ENCODE results near the gene METTL14.
A peak's percentile ranks its signal among the peaks of the same experiment; 100 is the strongest.
"Not testable (repeated sequence)": the region's sequence is repeated elsewhere in the genome, so short reads cannot be mapped to it uniquely, and the experiment has no call there.

METTL14 gene

DNA sequence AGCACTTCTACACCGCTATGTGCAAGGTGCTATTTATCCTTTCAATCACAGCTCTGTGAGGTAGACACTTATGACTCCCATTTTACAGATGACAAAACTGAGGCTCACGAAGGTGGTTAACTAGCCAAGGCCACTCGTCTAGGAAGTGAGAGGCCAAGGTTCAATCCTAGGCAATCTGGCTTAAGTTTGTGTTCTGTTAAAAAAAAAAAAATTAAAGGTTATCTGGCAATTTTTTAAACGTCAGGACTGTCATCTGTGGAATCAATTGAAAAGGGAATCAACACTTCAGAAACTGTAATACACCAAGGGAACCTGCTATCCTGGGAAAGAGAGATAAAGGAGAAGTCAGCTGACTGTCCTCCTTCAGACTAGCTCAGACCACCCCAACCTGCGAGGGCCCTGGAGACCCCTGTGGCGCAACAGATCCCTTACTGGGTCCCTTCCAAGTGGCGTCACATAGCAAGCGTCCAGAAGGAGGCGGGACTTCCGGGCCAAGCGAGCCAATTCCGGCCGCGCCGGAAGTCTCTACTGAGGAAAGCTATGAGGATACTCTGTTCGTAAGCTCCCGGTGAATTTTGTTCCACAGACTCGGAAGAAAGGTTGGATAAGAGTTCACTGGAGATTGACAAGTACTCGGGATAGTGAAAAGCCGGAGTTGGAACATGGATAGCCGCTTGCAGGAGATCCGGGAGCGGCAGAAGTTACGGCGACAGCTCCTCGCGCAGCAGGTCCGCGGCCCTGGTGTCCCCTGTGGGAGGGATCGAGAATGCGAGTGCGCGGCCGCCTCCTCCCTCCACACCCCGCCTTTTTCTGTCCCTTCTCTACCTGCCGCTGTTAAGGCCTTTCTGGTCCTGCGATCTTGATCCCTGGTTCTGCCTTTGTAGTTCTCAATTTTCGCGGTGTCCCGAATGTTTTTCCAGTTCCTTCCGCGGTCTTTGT, at the start of gene METTL14:
METTL14 (plus strand) TSS at position 520 of the 939 bp plus-strand sequence; CDS start at position 663, 143 bp downstream.
- no peak for TF ChIP-seq CTCF (IDR thresholded peaks at IDR 0.05; ENCODE audit: control insufficient read depth, insufficient read depth, low read depth, low read length, missing control alignments)
- peak within 1 kb of the TSS; percentile 84 for H3K4me3 ChIP-seq (ENCODE audit: control insufficient read depth, low read depth, low read length)
- DNase-seq (ENCODE audit: low read depth), result peak; percentile 52

GRCh38 chr4:118636126-118636525, 49.1 kb upstream of the METTL14 start:
- not testable (repeated sequence) for DNase-seq (ENCODE audit: low read depth); H3K4me3 ChIP-seq (ENCODE audit: control insufficient read depth, low read depth, low read length)

- not testable (repeated sequence) for DNase-seq (ENCODE audit: low read depth); H3K4me3 ChIP-seq (ENCODE audit: control insufficient read depth, low read depth, low read length)
- TF ChIP-seq CTCF (IDR thresholded peaks at IDR 0.05; ENCODE audit: control insufficient read depth, insufficient read depth, low read depth, low read length, missing control alignments), result peak; percentile 35
These were observed 20.5 kb upstream of the METTL14 start for GRCh38 chr4:118664665-118665064.

DNA sequence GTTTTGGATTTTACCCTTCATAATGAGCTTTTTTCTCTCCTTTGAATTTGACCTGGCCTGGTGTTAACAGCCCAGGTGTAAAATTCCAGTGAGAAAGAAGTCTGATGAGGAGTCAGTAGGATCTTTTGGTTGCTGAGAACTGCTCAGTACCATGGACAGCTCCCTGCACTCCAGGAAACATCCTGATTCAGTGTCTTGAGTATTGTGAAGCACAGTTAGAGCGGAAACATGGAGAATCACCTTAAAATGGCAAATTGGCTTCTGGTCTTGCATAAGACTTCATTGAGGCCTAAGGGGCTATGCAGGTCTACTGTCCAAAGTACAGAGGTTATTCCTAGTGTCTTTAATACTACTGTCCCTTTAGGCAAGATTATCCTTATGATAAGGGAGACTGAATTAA, 16.0 kb upstream of the METTL14 start:
- not testable (repeated sequence) for H3K4me3 ChIP-seq (ENCODE audit: control insufficient read depth, low read depth, low read length)
- peak; percentile 40 for DNase-seq (ENCODE audit: low read depth)

- not testable (repeated sequence) for H3K4me3 ChIP-seq (ENCODE audit: control insufficient read depth, low read depth, low read length); DNase-seq (ENCODE audit: low read depth)
These were observed 14.2 kb upstream of the METTL14 start for GRCh38 chr4:118670968-118671367.

DNA sequence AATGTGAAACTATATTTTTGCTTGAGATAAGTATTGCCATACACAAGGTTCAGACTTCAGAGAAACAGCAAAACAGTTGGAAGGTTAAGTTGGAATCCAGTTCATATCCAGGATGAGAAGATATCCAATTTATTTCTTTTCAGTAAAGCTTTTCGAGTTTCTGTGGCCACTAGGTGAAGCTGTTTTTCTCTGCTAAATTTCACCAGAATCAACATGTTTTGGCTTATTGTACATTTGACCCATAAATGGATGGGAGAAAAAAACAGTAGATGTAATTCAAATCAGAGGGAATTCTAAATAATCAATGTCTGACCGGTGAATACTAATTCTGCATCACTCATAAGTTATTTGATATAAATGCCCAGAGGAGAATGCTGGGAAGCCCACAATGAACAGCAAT, 9.1 kb upstream of the METTL14 start:
- TF ChIP-seq CTCF (IDR thresholded peaks at IDR 0.05; ENCODE audit: control insufficient read depth, insufficient read depth, low read depth, low read length, missing control alignments), result peak; percentile 25
- no peak overlapping the region for H3K4me3 ChIP-seq (ENCODE audit: control insufficient read depth, low read depth, low read length)
- no peak for DNase-seq (ENCODE audit: low read depth)

DNA sequence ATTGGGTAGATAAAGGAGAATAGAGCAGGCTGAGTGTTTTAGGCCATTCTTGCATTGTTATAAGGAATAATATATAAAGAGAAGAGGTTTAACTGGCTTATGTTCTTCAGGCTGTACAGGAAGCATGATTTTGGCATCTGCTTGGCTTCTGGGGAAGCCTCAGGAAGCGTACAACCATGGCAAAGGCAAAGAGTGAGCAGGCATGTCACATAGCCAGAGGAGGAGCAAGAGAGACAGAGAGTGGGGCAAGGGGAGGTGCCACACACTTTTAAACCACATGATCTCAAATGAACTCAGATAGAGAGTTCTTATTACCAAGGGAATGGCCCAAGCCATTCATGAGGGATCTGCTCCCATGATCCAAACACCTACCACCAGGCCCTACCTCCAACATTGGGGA, 4.4 kb upstream of the METTL14 start:
- H3K4me3 ChIP-seq (ENCODE audit: control insufficient read depth, low read depth, low read length), result no peak overlapping the region
- no peak for DNase-seq (ENCODE audit: low read depth)
- TF ChIP-seq CTCF (IDR thresholded peaks at IDR 0.05; ENCODE audit: control insufficient read depth, insufficient read depth, low read depth, low read length, missing control alignments), result no peak

- DNase-seq (ENCODE audit: low read depth), result peak; percentile 7
- TF ChIP-seq CTCF (IDR thresholded peaks at IDR 0.05; ENCODE audit: control insufficient read depth, insufficient read depth, low read depth, low read length, missing control alignments), result peak; percentile 61
- H3K4me3 ChIP-seq (ENCODE audit: control insufficient read depth, low read depth, low read length), result no peak overlapping the region
These were observed 2.3 kb upstream of the METTL14 start for GRCh38 chr4:118682928-118683327.

All from AG09309 (cell line).